Kidney (tissue), 14 donors: ENCODE data around the gene NMRAL1. TPM values are rescaled to one million over a fixed set of nuclear protein-coding genes. Genes with fewer than 3 reads are reported as not detected.

ENCODE experiments used
- DNase-seq, 5 donors: peaks; one replicate each; pipeline ENCODE4 v3.0.0-alpha.2; 2013 to 2020
- FAIRE-seq: peaks from 2 replicates; lab custom pipeline; 2012; peaks lifted over from hg19 to GRCh38; lab: Jason Lieb, UNC
- H3K27ac ChIP-seq, 2 donors: one replicate each; pipeline ENCODE4 v1.7.0; 2013; ENCODE audit warnings: low read depth in 2 of 2, low read length in 2 of 2, inconsistent platforms in 1 of 2
- H3K27me3 ChIP-seq: one replicate; pipeline ENCODE4 v1.7.1; 2013; ENCODE audit warnings: low read length, inconsistent platforms; ENCODE audit not compliant: control insufficient read depth, insufficient read depth
- H3K36me3 ChIP-seq, 3 donors: one replicate each; pipeline versions ENCODE4 v1.7.0 to v1.7.1; 2013; ENCODE audit warnings: low read length in 3 of 3, control low read depth in 1 of 3, inconsistent platforms in 1 of 3; ENCODE audit not compliant: insufficient read depth in 3 of 3, control insufficient read depth in 2 of 3
- H3K4me1 ChIP-seq, 3 donors: one replicate each; pipeline versions ENCODE4 v1.7.0 to v1.7.1; 2013; ENCODE audit warnings: low read length in 3 of 3, inconsistent platforms in 1 of 3, low read depth in 1 of 3; ENCODE audit not compliant: control insufficient read depth in 2 of 3, insufficient read depth in 2 of 3
- H3K4me3 ChIP-seq, 3 donors: one replicate each; pipeline versions ENCODE4 v1.7.0 to v1.8.1; 2013; ENCODE audit warnings: low read length in 3 of 3, control low read depth in 1 of 3, inconsistent platforms in 1 of 3
- H3K9ac ChIP-seq, 3 donors: one replicate each; pipeline versions ENCODE4 v1.7.0 to v1.7.1; 2013; ENCODE audit warnings: low read length in 3 of 3, control low read depth in 1 of 3, inconsistent platforms in 1 of 3
- H3K9me3 ChIP-seq, 3 donors: one replicate each; pipeline versions ENCODE4 v1.7.0 to v1.7.1; 2013; ENCODE audit warnings: low read length in 3 of 3, control low read depth in 1 of 3, inconsistent platforms in 1 of 3; ENCODE audit not compliant: control insufficient read depth in 2 of 3, insufficient read depth in 1 of 3
- intact Hi-C: fragments of 100-400 bp; cut with DNase I; formaldehyde crosslinking; loops from one replicate; pipeline ENCODE4 v1.11.1; 2022
- polyA plus RNA-seq: library from polyadenylated mRNA; stranded (reverse); fragments of 350-450 nt; fragmentation: Illumina TruSeq; extraction: RNeasy Lipid Tissue Mini Kit (QIAGEN cat#74804); gene quantifications from one replicate; pipeline ENCODE4 v1.2.3, GENCODE V29; 2014; ENCODE audit warnings: low read depth, low replicate concordance; ENCODE audit not compliant: insufficient read depth
- total RNA-seq: library from RNA; stranded (reverse); fragmentation: NEBNext Ultra II Directional; extraction: Animal tissue kit (Norgen Biotek cat#: 25700); gene quantifications from one replicate; pipeline ENCODE4 v1.2.1, GENCODE V29; 2021
- TF ChIP-seq, protein P1 (sequence below): IDR thresholded peaks from 3 replicates; pipeline ENCODE4 v1.5.1; 2012; ENCODE audit warnings: mild to moderate bottlenecking, moderate library complexity, borderline replicate concordance; ENCODE audit not compliant: insufficient read depth; ENCODE audit errors: extremely low read depth
- donor health status: control.
- donor health status: control.
- donor health status: control.
- donor health status: control.
- donor health status: control.
- donor health status: DM: yes; HTN: yes; CAD: no.
- donor health status: Normal renal cell carcinoma (clear cell type).

The NMRAL1 gene
- total and polyA plus RNA-seq, 2 donors from 2014 or later: 54.9 to 94.1 TPM

DNA sequence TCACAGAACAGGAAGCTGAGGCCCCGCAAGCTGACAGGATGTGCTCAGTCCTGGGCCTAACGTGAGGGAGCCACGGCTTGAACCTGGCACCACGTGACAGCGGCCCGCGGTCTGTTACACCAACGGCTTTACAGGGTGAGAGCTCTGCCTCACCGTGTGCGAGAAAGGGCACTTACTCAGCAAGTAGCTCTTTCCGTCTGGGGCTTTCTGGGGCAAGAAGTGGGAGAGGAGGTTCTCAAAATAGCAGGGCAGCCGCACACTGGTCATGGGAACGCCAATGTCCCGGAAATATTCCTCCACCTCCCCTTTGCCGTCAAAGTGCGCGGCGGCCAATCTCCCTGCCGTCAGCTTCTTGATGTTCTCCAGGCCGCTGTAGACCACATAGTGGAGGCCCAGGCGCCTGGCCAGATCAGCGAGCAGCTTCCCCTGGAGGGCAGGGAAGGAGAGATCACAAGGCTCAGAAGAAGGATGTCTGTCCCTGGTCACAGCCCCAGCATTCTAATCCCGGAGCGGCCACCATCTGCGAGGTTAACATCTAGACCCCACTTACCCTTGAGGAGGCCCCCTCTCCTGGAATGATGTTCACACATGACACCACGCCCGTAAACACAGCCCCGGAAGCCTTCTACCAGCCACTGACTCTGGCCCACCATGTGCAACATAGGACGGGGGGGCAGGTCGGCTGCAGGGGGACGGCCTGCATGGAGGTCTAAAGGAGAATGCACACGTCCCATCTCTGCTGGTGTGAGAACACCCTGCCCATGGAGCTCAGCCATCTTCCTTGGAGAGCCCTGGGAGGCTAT is 8.2 kb downstream of the NMRAL1 start:
- TF ChIP-seq, protein P1, sequence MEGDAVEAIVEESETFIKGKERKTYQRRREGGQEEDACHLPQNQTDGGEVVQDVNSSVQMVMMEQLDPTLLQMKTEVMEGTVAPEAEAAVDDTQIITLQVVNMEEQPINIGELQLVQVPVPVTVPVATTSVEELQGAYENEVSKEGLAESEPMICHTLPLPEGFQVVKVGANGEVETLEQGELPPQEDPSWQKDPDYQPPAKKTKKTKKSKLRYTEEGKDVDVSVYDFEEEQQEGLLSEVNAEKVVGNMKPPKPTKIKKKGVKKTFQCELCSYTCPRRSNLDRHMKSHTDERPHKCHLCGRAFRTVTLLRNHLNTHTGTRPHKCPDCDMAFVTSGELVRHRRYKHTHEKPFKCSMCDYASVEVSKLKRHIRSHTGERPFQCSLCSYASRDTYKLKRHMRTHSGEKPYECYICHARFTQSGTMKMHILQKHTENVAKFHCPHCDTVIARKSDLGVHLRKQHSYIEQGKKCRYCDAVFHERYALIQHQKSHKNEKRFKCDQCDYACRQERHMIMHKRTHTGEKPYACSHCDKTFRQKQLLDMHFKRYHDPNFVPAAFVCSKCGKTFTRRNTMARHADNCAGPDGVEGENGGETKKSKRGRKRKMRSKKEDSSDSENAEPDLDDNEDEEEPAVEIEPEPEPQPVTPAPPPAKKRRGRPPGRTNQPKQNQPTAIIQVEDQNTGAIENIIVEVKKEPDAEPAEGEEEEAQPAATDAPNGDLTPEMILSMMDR: no peak
- peaks cover 2 to 16% (median 8%) of the 10 kb centered on the region in 3 donors for H3K36me3 ChIP-seq
- no peak overlapping the region for H3K27ac ChIP-seq
- no peaks in the 10 kb centered on the region for H3K4me1 ChIP-seq
- no peak for DNase-seq
- no peaks in the 10 kb centered on the region for H3K9me3 ChIP-seq
- no peak overlapping the region for H3K4me3 ChIP-seq
- no peaks in the 10 kb centered on the region for H3K27me3 ChIP-seq
- intact Hi-C loops: no loop called here
- no peak overlapping the region for H3K9ac ChIP-seq
- no peak for FAIRE-seq

DNA sequence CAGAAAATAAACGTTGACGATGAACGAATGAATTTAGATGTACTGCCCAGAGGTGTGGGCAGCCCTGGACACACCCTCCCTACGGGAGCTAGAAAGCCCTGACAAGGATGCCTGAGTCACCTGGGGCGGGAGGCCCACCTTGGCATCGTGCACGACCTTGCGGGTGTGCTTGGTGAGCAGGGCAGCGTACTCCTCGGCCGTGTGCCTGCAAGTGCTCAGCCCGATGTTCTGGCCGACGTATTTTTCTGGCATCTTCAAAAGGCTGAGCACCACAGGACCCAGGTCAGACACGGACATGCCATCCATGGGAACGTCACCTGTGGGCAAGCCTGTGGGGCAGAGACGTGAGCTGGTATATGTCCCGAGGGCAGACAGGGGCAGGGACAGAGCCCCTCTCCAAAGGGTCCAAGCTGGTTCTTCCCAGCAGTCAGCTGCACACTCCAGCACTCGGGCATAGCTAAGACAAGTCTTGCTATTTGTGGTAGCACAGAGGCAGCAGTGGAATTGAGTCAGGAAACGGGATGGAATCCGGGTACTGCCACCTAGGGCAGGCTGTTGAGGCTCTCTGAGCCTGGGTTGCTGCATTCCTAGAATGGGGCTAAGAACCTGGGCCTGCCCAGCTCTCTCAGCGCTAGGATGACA is 10.8 kb downstream of the NMRAL1 start:
- Histone ChIP-seq H3K27ac (no peak overlapping the region), H3K9me3 (no peaks in the 10 kb centered on the region), H3K27me3 (no peaks in the 10 kb centered on the region), H3K9ac (no peak overlapping the region), H3K4me3 (no peak overlapping the region), H3K4me1 (no peaks in the 10 kb centered on the region), H3K36me3 (peaks cover 0 to 17% (median 11%) of the 10 kb centered on the region in 3 donors)
- intact Hi-C loops: no loop called here
- FAIRE-seq: no peak
- DNase-seq: no peak
- TF ChIP-seq, protein P1: no peak

DNA sequence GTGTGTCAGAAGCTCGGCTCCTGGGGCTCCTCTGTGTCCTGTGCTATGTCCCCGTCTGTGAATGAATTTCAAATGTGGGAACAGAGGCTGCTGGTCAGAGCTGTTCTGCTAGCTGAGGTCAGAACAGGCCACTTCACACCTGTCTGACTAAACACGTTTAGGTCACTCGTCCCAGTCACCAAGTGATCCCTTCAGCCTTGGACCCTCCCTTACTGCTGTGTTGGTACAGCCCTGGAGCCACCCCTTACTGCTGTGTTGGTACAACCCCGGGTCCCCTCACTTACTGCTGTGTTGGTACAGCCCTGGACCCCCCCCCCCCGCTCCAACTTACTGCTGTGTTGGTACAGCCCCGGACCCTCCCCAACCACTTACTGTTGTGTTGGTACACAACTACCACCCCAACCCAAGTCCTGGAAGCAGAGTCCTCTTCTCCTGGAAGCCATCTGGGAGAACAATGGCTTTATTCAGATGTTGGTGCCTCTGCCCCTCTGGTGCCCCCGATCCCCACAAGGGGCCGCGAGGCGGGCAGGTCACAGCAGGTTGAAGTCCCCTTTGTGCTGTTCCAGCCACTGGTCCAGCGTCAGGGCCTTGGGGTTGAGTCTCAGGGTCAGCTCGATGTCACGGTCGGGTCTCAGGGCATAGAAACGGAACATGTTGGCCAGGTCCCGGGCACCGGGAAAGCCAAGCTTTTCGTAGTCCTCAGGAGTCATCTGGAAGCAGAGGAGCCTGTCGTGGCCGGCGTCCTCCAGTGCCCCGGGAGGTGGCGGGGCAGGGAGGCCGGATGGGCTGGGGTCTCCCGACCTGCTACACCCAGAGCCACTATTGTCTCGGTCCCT is 13.0 kb downstream of the NMRAL1 start:
- H3K27ac ChIP-seq: no peak overlapping the region
- peak in 3 of 5 donors; percentile 37 to 64 (median 46) for DNase-seq
- peaks cover 2 to 13% (median 13%) of the 10 kb centered on the region in 3 donors for H3K36me3 ChIP-seq
- intact Hi-C loops: no loop called here
- no peaks in the 10 kb centered on the region for H3K9me3 ChIP-seq
- no peak overlapping the region for H3K9ac ChIP-seq
- no peaks in the 10 kb centered on the region for H3K4me1 ChIP-seq
- H3K27me3 ChIP-seq: no peaks in the 10 kb centered on the region
- no peak overlapping the region for H3K4me3 ChIP-seq
- no peak for FAIRE-seq
- TF ChIP-seq, protein P1: no peak
